GM20000 (cell line): ENCODE results near the gene DCANP1.
"Not testable (repeated sequence)": the region's sequence is repeated elsewhere in the genome, so short reads cannot be mapped to it uniquely, and the experiment has no call there.

ENCODE experiments used
- DNase-seq: peaks from one replicate; pipeline ENCODE4 v3.0.0; 2012; ENCODE audit warnings: low spot score
- TF ChIP-seq, protein P1 (sequence below): IDR thresholded peaks from 2 replicates; pipeline ENCODE4 v1.5.1; 2012; ENCODE audit warnings: mild to moderate bottlenecking, control low read depth; ENCODE audit errors: extremely low read depth, missing control alignments

DCANP1 gene

DNA sequence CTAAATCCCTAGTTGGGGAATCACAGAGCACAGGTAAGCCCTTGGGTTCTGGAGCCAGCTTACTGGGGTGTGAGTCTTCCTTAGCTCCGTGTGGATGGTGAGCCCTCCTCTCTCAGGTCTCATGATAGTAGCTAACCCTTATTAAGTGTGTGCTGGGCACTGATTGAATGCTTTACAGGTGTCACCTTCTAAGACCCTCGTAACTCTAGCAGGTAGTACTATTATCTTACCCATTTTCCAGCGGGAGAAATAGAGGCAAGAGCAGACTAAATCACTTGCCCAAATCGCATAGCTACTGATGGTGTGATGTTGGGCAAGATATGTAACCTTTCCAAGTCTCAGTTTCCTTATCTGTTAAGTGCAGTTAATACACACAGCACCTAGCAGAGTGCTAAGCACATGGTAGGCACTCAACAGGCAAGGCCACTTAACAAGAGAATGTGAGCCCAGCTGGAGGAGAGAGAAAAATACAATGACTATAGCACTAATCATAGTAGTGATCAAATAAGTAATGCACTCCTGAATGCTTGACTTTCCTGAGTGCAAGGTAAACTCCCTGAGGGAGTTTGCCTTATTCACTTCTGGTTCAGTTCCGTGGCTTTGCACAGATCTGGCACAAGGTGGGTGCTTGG, at the start of gene DCANP1:
TSS of gene DCANP1 (minus strand) at position 51 of the 632 bp plus-strand sequence. CDS start 240 bp downstream, outside the sequence.
- no peak for DNase-seq

DNA sequence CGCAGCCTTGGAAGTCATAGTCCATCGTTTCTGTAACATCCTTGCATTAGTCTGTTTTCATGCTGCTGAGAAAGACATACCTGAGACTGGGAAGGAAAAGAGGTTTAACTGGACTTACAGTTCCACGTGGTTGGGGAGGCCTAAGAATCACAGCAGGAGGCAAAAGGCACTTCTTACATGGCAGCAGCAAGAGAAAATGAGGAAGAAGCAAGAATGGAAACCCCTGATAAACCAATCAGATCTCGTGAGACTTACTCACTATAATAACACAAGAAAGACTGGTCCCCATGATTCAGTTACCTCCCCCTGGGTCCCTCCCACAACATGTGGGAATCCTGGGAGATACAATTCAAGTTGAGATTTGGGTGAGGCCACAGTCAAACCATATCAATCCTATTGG, 48.4 kb upstream of the DCANP1 start:
- DNase-seq, result not testable (repeated sequence)

More for the DNA sequence above, at the start of gene DCANP1:
- TF ChIP-seq, protein P1, sequence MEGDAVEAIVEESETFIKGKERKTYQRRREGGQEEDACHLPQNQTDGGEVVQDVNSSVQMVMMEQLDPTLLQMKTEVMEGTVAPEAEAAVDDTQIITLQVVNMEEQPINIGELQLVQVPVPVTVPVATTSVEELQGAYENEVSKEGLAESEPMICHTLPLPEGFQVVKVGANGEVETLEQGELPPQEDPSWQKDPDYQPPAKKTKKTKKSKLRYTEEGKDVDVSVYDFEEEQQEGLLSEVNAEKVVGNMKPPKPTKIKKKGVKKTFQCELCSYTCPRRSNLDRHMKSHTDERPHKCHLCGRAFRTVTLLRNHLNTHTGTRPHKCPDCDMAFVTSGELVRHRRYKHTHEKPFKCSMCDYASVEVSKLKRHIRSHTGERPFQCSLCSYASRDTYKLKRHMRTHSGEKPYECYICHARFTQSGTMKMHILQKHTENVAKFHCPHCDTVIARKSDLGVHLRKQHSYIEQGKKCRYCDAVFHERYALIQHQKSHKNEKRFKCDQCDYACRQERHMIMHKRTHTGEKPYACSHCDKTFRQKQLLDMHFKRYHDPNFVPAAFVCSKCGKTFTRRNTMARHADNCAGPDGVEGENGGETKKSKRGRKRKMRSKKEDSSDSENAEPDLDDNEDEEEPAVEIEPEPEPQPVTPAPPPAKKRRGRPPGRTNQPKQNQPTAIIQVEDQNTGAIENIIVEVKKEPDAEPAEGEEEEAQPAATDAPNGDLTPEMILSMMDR, result no peak

- DNase-seq, result no peak
- TF ChIP-seq, protein P1, result no peak
These were observed 47.0 kb upstream of the DCANP1 start for GRCh38 chr5:135494196-135494595.

GRCh38 chr5:135493406-135494180, 46.4 kb upstream of the DCANP1 start:
- no peak for DNase-seq
- TF ChIP-seq, protein P1, result no peak

- DNase-seq, result no peak
These were observed 45.1 kb upstream of the DCANP1 start for GRCh38 chr5:135492319-135492626.

DNA sequence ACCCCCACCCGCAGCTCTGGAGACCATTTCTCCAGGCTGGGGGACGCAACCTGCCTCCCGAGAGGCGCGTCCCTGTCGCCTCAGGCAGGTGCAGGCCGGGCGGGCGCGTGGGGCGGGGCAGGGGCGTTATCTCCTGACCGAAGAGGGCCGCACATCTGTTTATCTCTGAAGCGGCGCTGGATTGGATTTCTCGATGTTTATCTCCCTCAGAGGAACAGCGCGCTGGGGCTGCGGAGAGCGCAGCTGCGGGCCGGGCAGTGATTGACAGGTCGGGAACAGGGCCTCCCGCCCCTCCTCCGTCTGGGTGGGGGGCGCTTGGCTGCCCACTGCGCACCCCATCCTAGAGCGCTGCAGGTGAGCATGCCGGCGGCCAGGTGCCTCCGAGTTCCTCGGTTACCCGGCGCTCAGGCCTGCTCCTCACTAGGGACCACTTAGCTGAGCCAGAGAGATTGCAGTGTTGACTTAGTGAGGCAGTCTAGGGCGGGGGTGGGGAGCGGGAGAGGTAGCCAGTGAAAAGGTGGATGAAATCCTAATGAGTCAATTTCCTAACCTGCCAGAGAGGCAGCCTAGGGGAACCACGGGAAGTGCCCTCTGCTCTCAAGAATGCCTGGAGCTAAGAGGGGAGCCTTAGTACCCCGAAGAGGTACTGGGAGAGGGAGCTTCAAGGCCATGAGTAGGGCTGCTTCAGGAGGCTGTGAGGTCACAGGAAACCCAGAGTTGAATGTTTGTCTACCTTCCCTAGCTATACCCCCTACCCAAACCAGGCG, 44.6 kb upstream of the DCANP1 start:
- no peak for DNase-seq
- TF ChIP-seq, protein P1, result no peak

More at GRCh38 chr5:135492319-135492626, 45.1 kb upstream of the DCANP1 start:
- TF ChIP-seq, protein P1, result no peak

DNA sequence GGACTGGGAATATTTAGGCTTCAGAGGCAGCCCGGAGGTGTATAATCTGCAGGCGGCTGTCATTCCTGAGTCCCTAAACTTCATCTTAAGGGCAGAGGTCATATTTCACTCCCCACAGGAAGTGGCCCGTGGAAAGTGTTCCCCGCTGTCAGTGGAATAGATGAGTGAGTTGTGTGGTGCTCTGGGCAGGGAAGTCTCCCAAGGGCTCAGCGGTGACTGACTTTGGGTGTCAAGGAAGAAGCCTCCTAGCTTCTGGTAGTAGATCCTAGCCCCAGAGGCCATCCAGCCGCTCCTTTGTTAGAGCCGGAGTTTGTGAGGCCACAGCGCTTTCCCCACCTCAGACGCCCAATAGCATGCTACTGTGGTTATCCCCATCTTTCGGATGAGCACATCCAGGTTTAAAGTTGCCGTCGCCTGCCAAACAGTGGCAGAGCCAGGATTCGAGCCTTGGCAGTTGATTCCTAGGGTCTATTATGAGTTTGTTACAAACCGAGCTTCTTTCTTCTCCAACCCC, 43.9 kb upstream of the DCANP1 start:
- DNase-seq, result no peak
- TF ChIP-seq, protein P1, result no peak
